Measurements from ENCODE around the gene SIRT3. TPM values are rescaled to one million over a fixed set of nuclear protein-coding genes. Genes with fewer than 3 reads are reported as not detected.

The SIRT3 gene
- total RNA-seq, 1 donor, result 10.4 TPM

GRCh38 chr11:230431-230830, 5.7 kb downstream of the SIRT3 start:
- TF ChIP-seq CTCF (IDR thresholded peaks at IDR 0.05; ENCODE audit: insufficient read depth, low read depth, low read length), result no peak
- no peak for DNase-seq (ENCODE audit: low read depth)
- H3K4me3 ChIP-seq (ENCODE audit: low read depth, low read length), result no peak overlapping the region

GRCh38 chr11:227824-228379, 8.2 kb downstream of the SIRT3 start:
- H3K4me3 ChIP-seq (ENCODE audit: low read depth, low read length), result no peak overlapping the region
- no peak for DNase-seq (ENCODE audit: low read depth)
- TF ChIP-seq CTCF (IDR thresholded peaks at IDR 0.05; ENCODE audit: insufficient read depth, low read depth, low read length), result no peak

- H3K4me3 ChIP-seq (ENCODE audit: low read depth, low read length), result no peak overlapping the region
- no peak for DNase-seq (ENCODE audit: low read depth)
- TF ChIP-seq CTCF (IDR thresholded peaks at IDR 0.05; ENCODE audit: insufficient read depth, low read depth, low read length), result no peak
Observed at GRCh38 chr11:225734-226453, 10.2 kb downstream of the SIRT3 start.

GRCh38 chr11:224424-224823, 11.7 kb downstream of the SIRT3 start:
- no peak overlapping the region for H3K4me3 ChIP-seq (ENCODE audit: low read depth, low read length)
- TF ChIP-seq CTCF (IDR thresholded peaks at IDR 0.05; ENCODE audit: insufficient read depth, low read depth, low read length), result no peak
- DNase-seq (ENCODE audit: low read depth), result no peak

GRCh38 chr11:223884-224283, 12.3 kb downstream of the SIRT3 start:
- DNase-seq (ENCODE audit: low read depth), result no peak
- no peak overlapping the region for H3K4me3 ChIP-seq (ENCODE audit: low read depth, low read length)
- no peak for TF ChIP-seq CTCF (IDR thresholded peaks at IDR 0.05; ENCODE audit: insufficient read depth, low read depth, low read length)

- DNase-seq (ENCODE audit: low read depth), result no peak
- no peak for TF ChIP-seq CTCF (IDR thresholded peaks at IDR 0.05; ENCODE audit: insufficient read depth, low read depth, low read length)
- H3K4me3 ChIP-seq (ENCODE audit: low read depth, low read length), result no peak overlapping the region
Observed at GRCh38 chr11:223026-223789, 12.9 kb downstream of the SIRT3 start.
